ENCODE results near the gene UCK2. TPM values are rescaled to one million over a fixed set of nuclear protein-coding genes. Genes with fewer than 3 reads are reported as not detected.
A peak's percentile ranks its signal among the peaks of the same experiment; 100 is the strongest.

The UCK2 gene
- total RNA-seq, 2 donors from 2014 or later: 65.8 to 73.6 TPM

DNA sequence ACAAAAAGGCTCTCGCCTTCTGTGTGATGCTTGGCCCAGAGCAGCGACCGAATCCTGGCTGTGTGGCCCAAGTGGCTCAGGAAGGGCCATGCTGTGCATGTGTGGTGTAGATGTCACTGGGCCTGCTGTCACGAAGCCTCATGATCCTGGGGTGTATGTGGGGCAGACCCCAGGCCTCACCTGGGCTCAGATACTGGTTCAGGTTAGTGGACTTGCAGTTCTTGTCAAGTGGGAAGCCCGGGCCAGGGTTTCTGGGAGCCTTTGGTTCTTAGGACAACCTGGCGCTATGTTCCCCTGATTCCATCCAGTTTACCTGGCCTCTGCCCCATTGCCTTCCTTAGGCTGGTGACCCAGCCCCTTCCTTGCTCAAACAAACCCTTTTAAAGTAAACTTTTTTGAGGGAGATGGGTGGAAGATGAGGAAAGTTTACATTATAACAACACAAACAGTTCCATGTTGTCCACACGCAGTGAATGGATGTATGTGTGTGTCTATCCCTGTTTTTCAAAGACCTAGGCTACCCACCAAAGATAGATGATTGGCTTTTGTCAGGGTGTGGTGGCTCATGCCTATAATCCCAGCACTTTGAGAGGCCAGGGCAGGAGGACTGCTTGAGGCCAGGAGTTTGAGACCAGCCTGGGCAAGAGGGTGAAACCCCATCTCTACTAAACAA is 84.3 kb downstream of the UCK2 start:
- H3K27me3 Mint-ChIP-seq (ENCODE audit: insufficient read depth): no peaks in the 10 kb centered on the region
- H3K27me3 ChIP-seq (ENCODE audit: control insufficient read depth, insufficient read depth, low read length, poor library complexity, severe bottlenecking): no peaks in the 10 kb centered on the region
- no peak overlapping the region for H3K4me3 Mint-ChIP-seq
- no peak overlapping the region for H3K27ac ChIP-seq (ENCODE audit: low read depth, low read length)
- no peak overlapping the region for H3K9ac ChIP-seq (ENCODE audit: extremely low read depth, low read length, poor library complexity, severe bottlenecking)
- no peak overlapping the region for H3K4me3 ChIP-seq (ENCODE audit: low read length)
- TF ChIP-seq, protein P1, sequence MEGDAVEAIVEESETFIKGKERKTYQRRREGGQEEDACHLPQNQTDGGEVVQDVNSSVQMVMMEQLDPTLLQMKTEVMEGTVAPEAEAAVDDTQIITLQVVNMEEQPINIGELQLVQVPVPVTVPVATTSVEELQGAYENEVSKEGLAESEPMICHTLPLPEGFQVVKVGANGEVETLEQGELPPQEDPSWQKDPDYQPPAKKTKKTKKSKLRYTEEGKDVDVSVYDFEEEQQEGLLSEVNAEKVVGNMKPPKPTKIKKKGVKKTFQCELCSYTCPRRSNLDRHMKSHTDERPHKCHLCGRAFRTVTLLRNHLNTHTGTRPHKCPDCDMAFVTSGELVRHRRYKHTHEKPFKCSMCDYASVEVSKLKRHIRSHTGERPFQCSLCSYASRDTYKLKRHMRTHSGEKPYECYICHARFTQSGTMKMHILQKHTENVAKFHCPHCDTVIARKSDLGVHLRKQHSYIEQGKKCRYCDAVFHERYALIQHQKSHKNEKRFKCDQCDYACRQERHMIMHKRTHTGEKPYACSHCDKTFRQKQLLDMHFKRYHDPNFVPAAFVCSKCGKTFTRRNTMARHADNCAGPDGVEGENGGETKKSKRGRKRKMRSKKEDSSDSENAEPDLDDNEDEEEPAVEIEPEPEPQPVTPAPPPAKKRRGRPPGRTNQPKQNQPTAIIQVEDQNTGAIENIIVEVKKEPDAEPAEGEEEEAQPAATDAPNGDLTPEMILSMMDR (conservative IDR thresholded peaks at IDR 0.05): no peak
- H3K9me3 ChIP-seq (ENCODE audit: control insufficient read depth, low read length): no peaks in the 10 kb centered on the region
- H3K4me1 ChIP-seq (ENCODE audit: control insufficient read depth, insufficient read depth, low read length): peaks cover 7% of the 10 kb centered on the region
- DNase-seq: peak; percentile 52
- H3K9me3 Mint-ChIP-seq: no peaks in the 10 kb centered on the region
- WGBS, 2 experiments (ENCODE audit: insufficient coverage in 1 of 2, insufficient read length in 1 of 2): 80 to 92% methylated on average over 3 to 7 of the region's 7 CpGs
- peaks cover 41% of the 10 kb centered on the region for H3K36me3 ChIP-seq (ENCODE audit: control insufficient read depth, insufficient read depth, low read length)
- peaks cover 12% of the 10 kb centered on the region for H3K4me1 Mint-ChIP-seq
- H3K36me3 Mint-ChIP-seq (ENCODE audit: low read depth): peaks cover 31% of the 10 kb centered on the region
- H3K27ac Mint-ChIP-seq: peak overlapping the region; percentile 38

DNA sequence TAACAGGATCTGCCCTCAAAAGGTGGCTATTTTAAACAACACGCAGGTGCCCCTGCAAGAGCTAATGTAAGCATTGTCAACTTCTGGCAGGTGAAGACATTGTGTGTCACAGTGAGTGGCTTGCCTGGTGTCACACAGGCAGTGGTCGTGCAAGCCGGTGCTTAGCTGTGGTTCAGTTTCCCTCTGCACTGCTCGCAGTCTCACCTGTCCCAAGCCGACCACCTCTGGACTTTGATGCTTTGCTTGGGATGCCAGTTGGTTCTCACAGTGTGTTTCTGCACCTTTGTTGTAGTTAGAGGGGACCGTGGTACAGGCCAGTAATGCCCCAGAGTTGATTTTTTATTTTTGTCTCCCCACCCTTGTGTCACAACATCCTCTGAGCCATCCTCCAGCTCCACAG is 85.2 kb downstream of the UCK2 start:
- no peak overlapping the region for H3K9ac ChIP-seq (ENCODE audit: extremely low read depth, low read length, poor library complexity, severe bottlenecking)
- H3K4me1 Mint-ChIP-seq: peaks cover 3% of the 10 kb centered on the region

DNA sequence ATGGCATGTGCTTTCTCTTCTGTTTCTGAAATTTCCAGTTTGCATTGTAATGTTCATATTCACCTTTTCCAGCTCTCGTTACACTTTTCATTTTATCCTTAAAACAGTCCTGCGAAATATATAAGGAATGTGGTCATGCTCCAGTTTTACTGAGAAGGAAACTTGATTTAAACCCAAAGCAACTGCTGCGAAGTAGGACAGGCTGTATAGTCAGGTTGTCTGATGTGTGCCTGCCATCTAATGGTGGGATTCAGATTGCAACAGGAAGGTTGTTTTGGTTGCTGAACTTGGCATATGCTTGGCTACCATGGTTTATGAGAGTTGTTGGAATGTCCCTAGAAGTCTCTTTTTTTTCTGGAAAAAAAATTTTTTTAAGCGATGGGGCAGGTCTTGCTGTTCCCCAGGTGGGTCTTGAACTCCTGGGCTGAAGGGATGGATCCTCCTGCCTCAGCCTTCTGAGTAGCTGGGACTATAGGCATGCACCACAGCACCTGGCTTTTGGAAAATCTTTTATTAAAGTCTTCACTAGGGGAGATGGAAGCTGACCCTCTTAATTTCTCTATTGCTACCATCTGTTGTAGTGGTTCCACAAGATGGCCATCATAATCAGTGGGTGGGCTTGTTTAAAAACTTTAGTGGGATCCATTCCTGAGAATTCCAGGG is 86.9 kb downstream of the UCK2 start:
- Mint-ChIP-seq H3K4me1 (peaks cover 2% of the 10 kb centered on the region), H3K36me3 (ENCODE audit: low read depth) (peaks cover 12% of the 10 kb centered on the region)

More for the DNA sequence above, 85.2 kb downstream of the UCK2 start:
- Mint-ChIP-seq H3K4me3 (no peak overlapping the region), H3K9me3 (no peaks in the 10 kb centered on the region), H3K27ac (no peak overlapping the region), H3K36me3 (ENCODE audit: low read depth) (peaks cover 28% of the 10 kb centered on the region), H3K27me3 (ENCODE audit: insufficient read depth) (no peaks in the 10 kb centered on the region)
- TF ChIP-seq, protein P1 (conservative IDR thresholded peaks at IDR 0.05): no peak
- no peaks in the 10 kb centered on the region for H3K9me3 ChIP-seq (ENCODE audit: control insufficient read depth, low read length)
- H3K27me3 ChIP-seq (ENCODE audit: control insufficient read depth, insufficient read depth, low read length, poor library complexity, severe bottlenecking): no peaks in the 10 kb centered on the region
- no peak overlapping the region for H3K27ac ChIP-seq (ENCODE audit: low read depth, low read length)
- DNase-seq: no peak
- H3K36me3 ChIP-seq (ENCODE audit: control insufficient read depth, insufficient read depth, low read length): peaks cover 38% of the 10 kb centered on the region
- H3K4me1 ChIP-seq (ENCODE audit: control insufficient read depth, insufficient read depth, low read length): peaks cover 2% of the 10 kb centered on the region
- 94% methylated on average over 3 to 6 of the region's 6 CpGs for WGBS, 2 experiments (ENCODE audit: insufficient coverage in 1 of 2, insufficient read length in 1 of 2)
- no peak overlapping the region for H3K4me3 ChIP-seq (ENCODE audit: low read length)

More for the DNA sequence above, 86.9 kb downstream of the UCK2 start:
- no peak overlapping the region for H3K27ac ChIP-seq (ENCODE audit: low read depth, low read length)
- no peak overlapping the region for H3K4me3 ChIP-seq (ENCODE audit: low read length)
- 30 to 42% methylated on average over 2 to 4 of the region's 4 CpGs for WGBS, 2 experiments (ENCODE audit: insufficient coverage in 1 of 2, insufficient read length in 1 of 2)
- DNase-seq: peak; percentile 89
- no peaks in the 10 kb centered on the region for H3K9me3 ChIP-seq (ENCODE audit: control insufficient read depth, low read length)
- no peaks in the 10 kb centered on the region for H3K4me1 ChIP-seq (ENCODE audit: control insufficient read depth, insufficient read depth, low read length)
- H3K36me3 ChIP-seq (ENCODE audit: control insufficient read depth, insufficient read depth, low read length): peaks cover 23% of the 10 kb centered on the region
- Mint-ChIP-seq H3K27me3 (ENCODE audit: insufficient read depth) (peaks cover 2% of the 10 kb centered on the region), H3K9me3 (no peaks in the 10 kb centered on the region), H3K4me3 (no peak overlapping the region), H3K27ac (no peak overlapping the region)
- no peaks in the 10 kb centered on the region for H3K27me3 ChIP-seq (ENCODE audit: control insufficient read depth, insufficient read depth, low read length, poor library complexity, severe bottlenecking)
- TF ChIP-seq, protein P1 (conservative IDR thresholded peaks at IDR 0.05): peak; percentile 92
- H3K9ac ChIP-seq (ENCODE audit: extremely low read depth, low read length, poor library complexity, severe bottlenecking): no peak overlapping the region

All from endodermal cell (in vitro differentiated cells).